Activated effector memory CD4-positive, alpha-beta T cell treated with Interleukin-2 at 50 U/mL for 16 hours (primary cell): ENCODE results near the gene ERLEC1.
"Not testable (repeated sequence)": the region's sequence is repeated elsewhere in the genome, so short reads cannot be mapped to it uniquely, and the experiment has no call there.

Source experiments
- DNase-seq: peaks from one replicate; pipeline ENCODE4 v3.0.0-alpha.2; 2020

ERLEC1 gene

DNA sequence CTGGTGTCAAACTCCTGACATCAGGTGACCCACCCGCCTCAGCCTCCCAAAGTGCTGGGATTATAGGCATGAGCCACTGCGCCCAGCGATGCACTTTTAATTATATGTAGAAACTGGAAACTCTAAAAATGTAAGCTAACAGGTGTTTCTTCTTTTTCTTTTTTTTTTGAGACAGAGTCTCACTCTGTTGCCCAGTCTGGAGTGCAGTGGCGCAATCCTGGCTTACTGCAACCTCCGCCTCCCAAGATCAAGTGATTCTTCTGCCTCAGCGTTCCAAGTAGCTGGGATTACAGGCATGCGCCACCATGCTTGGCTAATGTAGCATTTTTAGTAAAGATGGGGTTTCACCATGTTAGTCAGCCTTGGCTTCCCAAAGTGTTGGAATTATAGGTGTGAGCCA is 54.8 kb downstream of the ERLEC1 start:
- not testable (repeated sequence) for DNase-seq

DNA sequence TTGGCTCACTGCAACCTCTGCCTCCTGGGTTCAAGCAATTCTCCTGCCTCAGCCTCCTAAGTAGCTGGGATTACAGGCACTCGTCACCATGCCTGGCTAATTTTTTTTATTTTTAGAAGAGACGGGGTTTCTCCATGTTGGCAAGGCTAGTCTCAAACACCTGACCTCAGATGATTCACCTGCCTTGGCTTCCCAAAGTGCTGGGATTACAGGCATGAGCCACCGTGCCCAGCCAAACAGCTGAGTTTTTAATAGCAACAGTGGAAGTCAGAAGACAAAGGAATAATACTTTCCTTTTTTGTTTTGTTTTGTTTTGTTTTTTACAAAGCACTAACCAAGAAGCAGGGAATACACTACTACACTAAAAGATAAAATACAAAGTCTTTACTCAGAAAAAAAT is 56.0 kb downstream of the ERLEC1 start:
- DNase-seq = no peak

DNA sequence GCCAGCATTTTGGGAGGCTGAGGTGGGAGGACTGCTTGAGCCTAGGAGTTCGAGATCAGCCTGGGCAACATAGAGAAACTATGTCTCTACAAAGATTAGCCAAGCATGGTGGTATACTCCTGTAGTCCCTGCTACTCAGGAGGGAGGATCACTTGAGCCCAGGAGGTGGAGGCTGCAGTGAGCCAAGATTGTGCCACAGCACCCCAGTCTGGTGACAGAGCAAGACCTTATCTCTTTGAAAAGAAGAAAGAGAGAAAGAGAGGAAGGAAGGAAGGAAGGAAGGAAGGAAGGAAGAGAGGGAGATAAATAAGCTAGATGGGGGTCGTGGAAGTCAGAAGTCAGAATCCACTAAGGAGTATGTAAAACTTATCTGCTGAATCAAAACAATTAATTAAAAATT is 56.8 kb downstream of the ERLEC1 start:
- no peak for DNase-seq

DNA sequence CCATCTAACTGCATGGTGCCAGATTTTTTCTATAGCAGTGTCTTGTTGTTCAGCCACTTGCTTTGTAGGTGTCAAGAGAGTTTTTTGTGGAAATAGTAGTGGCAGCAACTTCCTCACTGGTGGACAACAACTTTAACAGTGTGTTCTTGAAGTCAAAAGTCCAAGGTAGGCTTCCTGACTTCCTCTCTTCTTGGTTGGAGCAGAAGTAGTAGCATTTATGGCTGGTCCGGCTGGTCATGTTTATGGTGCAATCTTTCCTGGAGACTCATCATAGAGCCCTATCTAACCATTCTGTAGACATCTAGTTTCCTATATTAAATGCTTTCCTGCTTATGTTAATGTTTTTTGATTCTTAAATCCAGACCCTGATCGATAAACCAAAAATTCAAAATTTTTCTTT is 61.2 kb downstream of the ERLEC1 start:
- DNase-seq = no peak

DNA sequence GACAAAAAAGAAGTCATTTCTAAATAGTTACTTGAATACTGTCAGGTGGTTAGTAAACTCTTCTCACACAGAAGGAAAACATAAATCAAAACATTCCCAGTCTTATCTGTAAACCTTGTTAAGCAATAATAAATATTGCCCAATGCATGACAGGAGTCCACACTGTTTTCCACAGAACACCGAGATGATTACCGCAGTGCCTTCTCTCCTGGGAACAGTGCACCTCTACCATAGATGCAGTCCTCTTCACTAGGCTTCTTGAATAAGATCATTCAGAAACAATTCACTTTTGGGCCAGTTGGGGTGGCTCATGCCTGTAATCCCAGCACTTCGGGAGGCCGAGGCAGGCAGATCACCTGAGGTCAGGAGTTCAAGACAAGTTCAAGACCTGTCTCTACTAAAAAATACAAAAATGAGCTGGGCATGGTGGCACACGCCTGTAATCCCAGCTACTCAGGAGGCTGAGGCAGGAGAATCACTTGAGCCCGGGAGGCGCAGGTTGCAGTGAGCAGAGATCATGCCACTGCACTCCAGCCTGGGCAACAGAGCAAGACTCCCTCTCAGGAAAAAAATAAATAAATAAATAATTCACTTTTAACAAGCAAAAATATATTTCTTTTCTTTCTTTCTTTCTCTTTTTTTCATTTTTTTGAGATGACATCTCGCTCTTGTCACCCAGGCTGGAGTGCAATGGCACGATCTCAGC is 64.4 kb downstream of the ERLEC1 start:
- not testable (repeated sequence) for DNase-seq

DNA sequence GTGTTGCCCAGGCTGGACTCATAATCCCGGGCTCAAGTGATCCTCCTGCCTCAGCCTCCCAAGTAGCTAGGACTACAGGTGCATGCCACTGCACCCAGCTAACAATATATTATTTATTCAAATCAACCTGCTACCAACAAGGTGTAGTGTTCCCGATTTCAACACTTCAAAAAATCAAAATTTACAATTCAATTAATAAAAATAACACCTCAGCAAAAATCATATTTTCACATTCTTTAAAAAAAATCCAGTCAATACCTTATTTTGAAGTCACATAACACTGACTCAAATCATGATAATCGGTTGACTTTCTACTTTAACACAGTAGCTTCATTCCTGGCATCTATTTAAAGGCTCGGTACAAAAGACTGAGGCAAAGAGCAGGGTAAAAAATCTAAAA is 65.7 kb downstream of the ERLEC1 start:
- DNase-seq = no peak

DNA sequence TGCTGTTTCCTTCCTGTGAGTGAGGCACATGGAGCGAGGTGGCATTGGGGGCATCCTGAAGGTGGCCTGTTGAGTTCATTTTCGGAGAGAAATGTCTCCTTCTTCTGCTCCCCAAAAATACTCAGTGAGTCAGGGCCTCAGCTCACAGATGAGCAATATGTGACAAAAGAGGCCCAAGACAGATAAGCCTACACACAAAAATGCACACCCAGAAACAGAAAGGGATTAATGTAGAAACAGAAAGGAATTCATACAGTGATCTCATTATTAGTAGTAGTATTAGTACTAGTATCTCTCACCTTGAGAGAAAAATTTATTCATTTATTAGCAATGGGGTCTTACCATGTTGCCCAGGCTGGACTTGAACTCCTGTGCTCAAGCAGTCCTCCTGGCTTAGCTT is 67.8 kb downstream of the ERLEC1 start:
- no peak for DNase-seq

DNA sequence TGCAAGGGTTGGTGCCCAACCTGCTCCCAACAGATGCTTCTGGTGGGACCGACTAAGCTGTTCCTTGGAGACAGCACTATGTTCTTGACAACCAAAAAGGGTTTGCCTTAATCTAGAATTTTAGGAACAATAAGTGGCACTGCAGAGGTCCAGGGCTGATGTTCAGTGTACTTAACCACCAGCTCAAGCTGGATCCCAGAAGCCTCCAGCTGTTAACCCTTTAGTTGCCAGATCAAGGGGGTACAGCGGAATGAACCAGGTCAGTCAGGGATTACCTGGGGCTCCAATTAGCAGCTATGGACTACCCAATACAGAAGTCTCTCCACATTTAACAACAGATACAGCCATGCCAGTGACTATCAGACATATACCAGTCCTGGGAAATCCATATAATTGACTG is 69.4 kb downstream of the ERLEC1 start:
- DNase-seq = no peak

DNA sequence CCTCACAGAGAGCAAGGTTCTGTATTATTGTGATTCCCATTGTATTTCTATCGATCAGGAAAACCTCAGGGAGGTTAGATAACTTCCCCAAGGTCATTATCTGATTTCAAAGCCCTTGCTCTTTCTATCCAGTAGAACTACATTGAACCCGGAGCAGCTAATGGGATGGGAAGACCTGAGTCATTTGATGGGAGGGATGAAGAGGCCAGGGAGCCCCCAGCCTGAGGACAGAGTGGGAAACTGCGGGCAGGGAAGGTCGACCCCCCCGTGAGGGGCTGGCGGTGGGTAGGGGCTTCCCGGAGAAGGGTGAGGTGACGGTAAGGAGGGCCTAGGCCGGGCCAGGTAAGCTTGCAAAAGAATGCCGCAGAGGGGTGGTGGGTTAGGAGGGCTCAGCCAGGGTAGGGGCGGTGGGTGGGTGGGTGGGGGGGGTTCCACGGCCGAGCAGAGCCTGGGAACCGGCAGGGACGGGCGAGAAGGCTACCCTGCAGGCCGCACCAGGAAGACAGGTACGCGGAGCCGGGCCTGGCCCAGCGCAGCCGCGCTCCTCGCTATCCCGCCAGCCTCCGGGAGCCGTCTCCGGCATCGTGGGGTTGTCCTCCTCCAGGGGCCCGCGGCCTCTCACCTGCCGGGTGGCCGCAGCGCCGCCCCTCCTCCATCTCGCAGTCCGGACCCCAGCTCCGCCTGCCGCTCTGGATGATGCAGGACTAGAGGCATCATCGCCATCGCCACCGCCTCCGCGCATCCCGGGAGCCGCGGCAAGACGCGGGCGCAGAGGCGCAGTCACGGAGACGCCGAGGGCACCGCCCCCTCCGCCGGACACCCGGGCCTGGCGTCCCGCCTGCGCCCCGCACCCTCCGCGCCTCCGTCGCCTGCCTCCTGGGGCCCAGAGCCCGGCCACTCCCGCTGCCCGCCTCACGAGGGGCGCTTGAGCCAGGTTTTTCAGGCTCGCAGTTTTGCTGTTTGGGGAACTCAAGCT is 72.7 kb downstream of the ERLEC1 start, which contains the start of gene GPR75:
Gene GPR75, minus strand, starts transcription at position 762 of the 976 bp plus-strand sequence. CDS start 5,211 bp downstream, outside the sequence.
- DNase-seq = no peak

DNA sequence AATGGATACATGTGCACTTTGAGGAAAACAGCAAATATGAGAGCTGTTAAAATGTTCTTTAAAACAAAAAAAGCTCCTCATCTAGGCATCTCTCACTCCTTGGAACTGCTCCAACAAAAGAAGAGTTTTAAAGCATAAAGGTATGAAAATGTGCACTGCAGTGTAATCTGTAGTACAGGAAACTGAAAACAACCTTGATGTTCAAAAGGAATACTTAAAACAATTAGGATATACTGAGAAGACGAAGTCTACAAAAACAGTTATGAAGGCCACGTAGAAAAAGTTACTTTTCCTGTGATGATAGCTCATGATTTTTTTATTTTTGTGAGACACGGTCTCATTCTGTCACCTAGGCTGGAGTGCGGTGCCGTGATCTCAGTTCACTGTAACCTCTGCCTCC is 75.0 kb downstream of the ERLEC1 start:
- no peak for DNase-seq

DNA sequence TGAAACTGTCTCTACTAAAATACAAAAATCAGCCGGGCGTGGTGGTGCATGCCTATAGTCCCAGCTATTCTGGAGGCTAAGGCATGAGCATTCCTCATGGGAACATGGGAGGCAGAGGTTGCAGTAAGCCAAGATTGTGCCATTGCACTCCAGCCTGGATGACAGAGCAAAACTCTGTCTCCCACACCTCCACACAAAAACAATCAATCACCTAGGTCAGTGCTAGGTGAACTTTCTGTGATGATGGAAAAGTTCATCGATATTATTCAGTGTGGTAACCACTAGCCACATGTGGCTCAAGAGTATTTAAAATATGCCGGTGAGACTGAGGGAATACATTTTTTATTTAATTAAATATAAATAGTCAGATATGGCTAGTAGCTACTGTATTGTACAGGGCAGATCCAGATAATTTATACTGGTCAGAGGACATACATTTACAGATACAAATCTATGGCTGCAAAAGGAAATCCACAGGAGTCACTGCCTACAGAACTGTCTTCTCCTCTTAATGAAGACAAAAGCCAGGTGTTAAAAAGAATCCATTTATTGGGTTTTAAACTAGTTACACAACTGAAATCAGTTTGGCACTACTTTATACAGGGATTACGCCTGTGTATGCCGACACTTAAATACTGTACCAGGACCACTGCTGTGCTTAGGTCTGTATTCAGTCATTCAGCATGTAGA is 76.8 kb downstream of the ERLEC1 start:
- no peak for DNase-seq

DNA sequence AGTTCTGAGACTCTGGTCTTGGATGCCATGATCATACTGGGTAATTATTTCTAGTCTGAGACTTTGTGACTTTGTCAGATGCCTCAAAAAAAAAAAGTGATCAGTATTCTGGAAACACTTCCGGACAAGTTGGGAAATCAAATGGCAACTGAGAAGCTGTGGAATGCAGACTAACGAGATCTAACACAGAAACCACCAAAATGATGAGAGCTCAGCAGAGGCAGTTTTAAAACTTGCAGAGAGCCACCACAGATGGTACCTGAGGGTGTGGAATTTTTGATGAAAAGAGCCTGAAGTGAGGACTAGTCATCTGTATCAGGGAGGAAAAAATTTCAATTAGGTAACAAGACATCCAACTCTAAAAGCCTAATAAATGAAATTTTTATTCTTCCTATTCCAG is 78.4 kb downstream of the ERLEC1 start:
- DNase-seq = no peak

DNA sequence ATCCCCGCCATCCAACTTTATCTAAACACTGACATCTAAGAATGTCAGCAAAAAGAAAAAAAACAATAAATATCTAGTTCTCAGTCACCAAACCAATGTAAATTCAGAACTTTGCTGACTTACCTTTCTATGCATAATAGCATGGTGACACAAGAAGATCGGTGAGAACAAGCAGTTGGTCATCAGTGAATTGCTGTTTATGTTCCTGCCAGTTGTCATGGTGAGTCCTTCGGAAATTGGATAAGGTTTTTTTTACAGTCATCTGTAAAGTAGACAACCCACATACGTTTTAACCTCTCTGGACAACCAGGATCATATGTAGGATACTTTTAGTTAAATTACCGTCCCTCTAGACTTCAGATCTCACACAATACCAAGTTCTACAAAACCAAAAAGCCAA is 79.1 kb downstream of the ERLEC1 start:
- DNase-seq = no peak

DNA sequence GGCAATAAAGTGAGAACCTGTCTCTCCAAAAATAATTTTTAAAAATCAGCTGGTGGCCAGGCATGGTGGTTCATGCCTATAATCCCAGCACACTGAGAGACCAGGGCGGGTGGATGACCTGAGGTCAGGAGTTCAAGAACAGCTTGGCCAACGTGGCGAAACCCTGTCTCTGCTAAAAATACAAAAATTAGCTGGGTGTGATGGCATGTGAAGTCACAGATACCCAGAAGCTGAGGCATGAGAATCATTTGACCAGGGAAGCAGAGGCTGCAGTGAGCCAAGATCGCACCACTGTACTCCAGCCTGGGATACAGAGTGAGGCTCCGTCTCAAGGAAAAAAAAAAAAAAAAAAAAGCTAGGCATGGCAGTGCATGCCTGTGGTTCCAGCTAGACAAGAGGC is 80.3 kb downstream of the ERLEC1 start:
- DNase-seq = no peak

DNA sequence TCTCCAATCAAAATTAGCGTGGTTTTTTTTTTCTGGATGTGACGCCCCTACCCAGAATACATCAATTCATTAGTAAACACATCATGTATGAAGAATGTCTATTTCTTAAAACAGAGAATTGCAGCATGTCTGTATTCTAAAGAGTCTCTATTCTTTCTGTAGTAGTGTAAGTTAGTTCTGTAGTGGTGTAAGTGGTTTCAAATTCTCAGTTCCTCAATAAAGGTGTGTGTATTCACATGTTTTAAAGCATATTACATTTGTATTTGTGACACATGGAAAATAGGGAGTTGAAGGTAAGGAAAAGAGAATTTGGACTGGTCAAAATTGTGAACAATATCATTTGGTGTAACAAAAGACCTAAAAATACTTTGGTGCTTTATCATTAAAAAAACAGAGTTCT is 80.9 kb downstream of the ERLEC1 start:
- no peak for DNase-seq
